Activated B cell treated with CpG ODN at 0.5 μM for 24 hours (primary cell): ENCODE results near the gene HIF3A. TPM values are rescaled to one million over a fixed set of nuclear protein-coding genes. Genes with fewer than 3 reads are reported as not detected.

Source experiments
- ATAC-seq: fragments of 200-7000 bp; cut with Tn5 transposase; one replicate; pipeline ENCODE4 v1.10.0; 2021; ENCODE audit warnings: low read depth, mild to moderate bottlenecking, moderate library complexity
- CTCF ChIA-PET: fragments of 350-600 bp; sonication (Branson Sonifier 250); formaldehyde crosslinking; loops from one replicate; lab custom pipeline; 2021; ENCODE audit warnings: antibody characterized with exemption; lab: Charles Lee
- POLR2A ChIA-PET: fragments of 350-600 bp; sonication (Branson Sonifier 250); formaldehyde crosslinking; loops from one replicate; lab custom pipeline; 2021; ENCODE audit warnings: antibody characterized with exemption; lab: Charles Lee
- DNase-seq: peaks from one replicate; pipeline ENCODE4 v3.0.0; 2022
- H3K27ac Mint-ChIP-seq: one replicate; pipeline ENCODE4 v1.8.0; 2020; ENCODE audit warnings: mixed read lengths
- H3K27me3 Mint-ChIP-seq: one replicate; pipeline ENCODE4 v1.8.0; 2021; ENCODE audit warnings: mixed read lengths
- H3K36me3 Mint-ChIP-seq: one replicate; pipeline ENCODE4 v1.8.0; 2021; ENCODE audit warnings: low read depth, mixed read lengths
- H3K4me1 Mint-ChIP-seq: one replicate; pipeline ENCODE4 v1.8.0; 2021; ENCODE audit warnings: mixed read lengths
- H3K4me3 Mint-ChIP-seq: one replicate; pipeline ENCODE4 v1.8.0; 2020; ENCODE audit warnings: mild to moderate bottlenecking, mixed read lengths
- H3K9me3 Mint-ChIP-seq: one replicate; pipeline ENCODE4 v1.8.0; 2020; ENCODE audit warnings: mixed read lengths
- intact Hi-C: fragments of 100-400 bp; cut with micrococcal nuclease; formaldehyde crosslinking; loops from one replicate; pipeline ENCODE4 v1.15.1; 2024
- total RNA-seq: library from RNA; stranded (reverse); gene quantifications from 2 replicates; pipeline ENCODE4 v1.2.3, GENCODE V29; 2022
- TF ChIP-seq, protein P1 (sequence below): fragments of 200-600 bp; IDR thresholded peaks from one replicate; pipeline ENCODE4 v1.8.0; 2022; ENCODE audit warnings: antibody characterized with exemption, mild to moderate bottlenecking

HIF3A gene
- total RNA-seq, 1 donor from 2014 or later = not detected

DNA sequence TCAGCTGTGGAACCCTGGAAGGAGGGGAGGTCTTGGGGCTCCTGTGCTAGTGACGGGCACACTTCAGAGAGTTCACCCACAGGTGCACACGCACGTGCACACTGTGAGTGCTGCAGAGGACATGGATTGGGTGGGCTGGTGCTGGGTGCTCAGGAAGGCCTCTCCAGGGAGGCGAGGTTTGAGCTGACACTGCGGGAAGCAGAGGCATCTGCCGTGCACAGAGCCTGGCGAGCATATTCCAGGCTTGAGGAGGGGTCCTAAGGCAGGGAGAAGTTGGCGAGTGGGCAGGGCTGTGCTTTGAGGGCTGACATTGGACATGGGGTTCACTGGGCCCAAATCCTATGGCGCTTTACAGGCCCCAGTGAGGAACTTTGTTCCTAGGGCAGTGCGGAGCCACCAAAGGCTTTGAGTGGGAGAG lies 90.9 kb downstream of the HIF3A start:
- CTCF ChIA-PET = no interaction called here
- POLR2A ChIA-PET = no interaction called here
- H3K4me1 Mint-ChIP-seq = no peaks in the 10 kb centered on the region
- TF ChIP-seq, protein P1, sequence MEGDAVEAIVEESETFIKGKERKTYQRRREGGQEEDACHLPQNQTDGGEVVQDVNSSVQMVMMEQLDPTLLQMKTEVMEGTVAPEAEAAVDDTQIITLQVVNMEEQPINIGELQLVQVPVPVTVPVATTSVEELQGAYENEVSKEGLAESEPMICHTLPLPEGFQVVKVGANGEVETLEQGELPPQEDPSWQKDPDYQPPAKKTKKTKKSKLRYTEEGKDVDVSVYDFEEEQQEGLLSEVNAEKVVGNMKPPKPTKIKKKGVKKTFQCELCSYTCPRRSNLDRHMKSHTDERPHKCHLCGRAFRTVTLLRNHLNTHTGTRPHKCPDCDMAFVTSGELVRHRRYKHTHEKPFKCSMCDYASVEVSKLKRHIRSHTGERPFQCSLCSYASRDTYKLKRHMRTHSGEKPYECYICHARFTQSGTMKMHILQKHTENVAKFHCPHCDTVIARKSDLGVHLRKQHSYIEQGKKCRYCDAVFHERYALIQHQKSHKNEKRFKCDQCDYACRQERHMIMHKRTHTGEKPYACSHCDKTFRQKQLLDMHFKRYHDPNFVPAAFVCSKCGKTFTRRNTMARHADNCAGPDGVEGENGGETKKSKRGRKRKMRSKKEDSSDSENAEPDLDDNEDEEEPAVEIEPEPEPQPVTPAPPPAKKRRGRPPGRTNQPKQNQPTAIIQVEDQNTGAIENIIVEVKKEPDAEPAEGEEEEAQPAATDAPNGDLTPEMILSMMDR = no peak
- peaks cover 83% of the 10 kb centered on the region for H3K36me3 Mint-ChIP-seq
- intact Hi-C loops = no loop called here
- no peak overlapping the region for H3K4me3 Mint-ChIP-seq
- no peak overlapping the region for H3K27ac Mint-ChIP-seq
- H3K9me3 Mint-ChIP-seq = no peaks in the 10 kb centered on the region
- no peak for ATAC-seq
- no peak for DNase-seq
- H3K27me3 Mint-ChIP-seq = no peaks in the 10 kb centered on the region

GRCh38 chr19:46388311-46389095 lies 91.7 kb downstream of the HIF3A start:
- Mint-ChIP-seq H3K27ac (no peak overlapping the region), H3K27me3 (no peaks in the 10 kb centered on the region), H3K4me1 (no peaks in the 10 kb centered on the region), H3K4me3 (no peak overlapping the region), H3K9me3 (no peaks in the 10 kb centered on the region), H3K36me3 (peaks cover 82% of the 10 kb centered on the region)
- ATAC-seq (no peak), DNase-seq (no peak)
- ChIA-PET CTCF (no interaction called here), POLR2A (no interaction called here)
- intact Hi-C loops = no loop called here
- TF ChIP-seq, protein P1 = no peak

DNA sequence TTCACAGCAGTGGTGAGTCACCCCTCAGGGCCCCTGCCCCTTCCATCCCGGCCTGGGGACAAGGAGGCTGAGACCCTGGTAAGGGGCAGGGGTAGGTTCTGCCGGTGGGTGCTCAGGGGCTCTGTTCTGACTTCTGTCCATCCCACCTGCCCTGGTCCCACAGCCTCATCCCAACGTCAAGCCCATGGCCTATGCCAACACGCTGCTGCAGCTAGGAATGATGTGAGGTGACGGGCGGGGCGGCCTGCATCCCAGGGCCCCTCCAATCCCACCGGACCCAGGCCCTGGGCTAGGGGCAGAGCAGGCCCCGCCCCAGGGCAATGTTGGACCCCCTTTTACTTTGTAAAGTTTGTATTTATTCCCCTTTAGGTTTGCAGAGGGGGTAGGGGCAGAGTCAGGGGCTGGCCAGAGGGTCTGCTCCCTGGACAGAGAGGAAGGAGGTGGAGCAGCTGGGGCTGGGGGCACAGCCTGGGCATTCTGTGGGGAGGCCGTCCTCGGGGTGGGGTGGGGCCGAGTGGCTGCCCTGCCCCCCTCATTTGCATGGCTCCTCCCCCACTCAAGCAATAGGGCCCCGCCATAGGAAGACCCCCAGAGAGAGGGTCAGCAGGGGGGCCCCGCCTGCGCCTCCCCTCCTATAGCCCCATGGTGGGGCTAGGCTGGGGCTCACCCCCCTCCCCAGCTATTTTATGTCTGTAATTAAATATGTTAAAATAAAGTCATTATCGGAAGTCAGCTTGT lies 93.4 kb downstream of the HIF3A start:
- TF ChIP-seq, protein P1 = no peak
- ATAC-seq = no peak
- H3K9me3 Mint-ChIP-seq = no peaks in the 10 kb centered on the region
- DNase-seq = no peak
- POLR2A ChIA-PET = no interaction called here
- intact Hi-C loops = no loop called here
- no peaks in the 10 kb centered on the region for H3K27me3 Mint-ChIP-seq
- CTCF ChIA-PET = no interaction called here
- no peak overlapping the region for H3K4me3 Mint-ChIP-seq
- peaks cover 65% of the 10 kb centered on the region for H3K36me3 Mint-ChIP-seq
- no peak overlapping the region for H3K27ac Mint-ChIP-seq
- no peaks in the 10 kb centered on the region for H3K4me1 Mint-ChIP-seq

- Mint-ChIP-seq H3K27ac (no peak overlapping the region), H3K4me3 (no peak overlapping the region), H3K36me3 (peaks cover 61% of the 10 kb centered on the region), H3K4me1 (peaks cover 3% of the 10 kb centered on the region), H3K27me3 (no peaks in the 10 kb centered on the region), H3K9me3 (no peaks in the 10 kb centered on the region)
- DNase-seq (no peak), ATAC-seq (no peak)
- TF ChIP-seq, protein P1 = no peak
- CTCF ChIA-PET = no interaction called here
- POLR2A ChIA-PET = no interaction called here
- intact Hi-C loops = no loop called here
These were observed 94.0 kb downstream of the HIF3A start for GRCh38 chr19:46390866-46391265.
